Endothelial cell (in vitro differentiated cells): ENCODE measurements around the gene IMPACT. TPM values are rescaled to one million over a fixed set of nuclear protein-coding genes. Genes with fewer than 3 reads are reported as not detected.

Experiments
- DNase-seq: peaks from one replicate; pipeline ENCODE4 v3.0.0; 2021; ENCODE audit warnings: low spot score
- H3K27ac Mint-ChIP-seq: one replicate; pipeline ENCODE4 v1.8.0; 2021; ENCODE audit warnings: mixed read lengths, inconsistent platforms; ENCODE audit not compliant: unreplicated experiment
- H3K27me3 Mint-ChIP-seq: one replicate; pipeline ENCODE4 v1.8.0; 2021; ENCODE audit warnings: mild to moderate bottlenecking, moderate library complexity, mixed read lengths, inconsistent platforms; ENCODE audit not compliant: unreplicated experiment
- H3K36me3 Mint-ChIP-seq: one replicate; pipeline ENCODE4 v1.8.0; 2021; ENCODE audit warnings: mild to moderate bottlenecking, low read depth, mixed read lengths, inconsistent platforms; ENCODE audit not compliant: unreplicated experiment
- H3K4me1 Mint-ChIP-seq: one replicate; pipeline ENCODE4 v1.8.0; 2021; ENCODE audit warnings: mild to moderate bottlenecking, mixed read lengths, inconsistent platforms; ENCODE audit not compliant: unreplicated experiment
- H3K4me3 Mint-ChIP-seq: one replicate; pipeline ENCODE4 v1.8.0; 2021; ENCODE audit warnings: mild to moderate bottlenecking, mixed read lengths, inconsistent platforms; ENCODE audit not compliant: unreplicated experiment
- H3K9me3 Mint-ChIP-seq: one replicate; pipeline ENCODE4 v1.8.0; 2021; ENCODE audit warnings: mixed read lengths, inconsistent platforms; ENCODE audit not compliant: unreplicated experiment
- CTCF ChIP-seq: fragments of 200-600 bp; sonication (generic); IDR thresholded peaks from one replicate; pipeline ENCODE4 v1.5.0; 2021; ENCODE audit warnings: antibody characterized with exemption; ENCODE audit not compliant: unreplicated experiment
- total RNA-seq: library from RNA; stranded (reverse); fragmentation: NEBNext Ultra II Directional; extraction: Animal tissue kit (Norgen Biotek cat#: 25700); gene quantifications from one replicate; pipeline ENCODE4 v1.2.1, GENCODE V29; 2021; ENCODE audit not compliant: unreplicated experiment

Gene IMPACT
- total RNA-seq, 1 donor from 2014 or later = 35.4 TPM

DNA sequence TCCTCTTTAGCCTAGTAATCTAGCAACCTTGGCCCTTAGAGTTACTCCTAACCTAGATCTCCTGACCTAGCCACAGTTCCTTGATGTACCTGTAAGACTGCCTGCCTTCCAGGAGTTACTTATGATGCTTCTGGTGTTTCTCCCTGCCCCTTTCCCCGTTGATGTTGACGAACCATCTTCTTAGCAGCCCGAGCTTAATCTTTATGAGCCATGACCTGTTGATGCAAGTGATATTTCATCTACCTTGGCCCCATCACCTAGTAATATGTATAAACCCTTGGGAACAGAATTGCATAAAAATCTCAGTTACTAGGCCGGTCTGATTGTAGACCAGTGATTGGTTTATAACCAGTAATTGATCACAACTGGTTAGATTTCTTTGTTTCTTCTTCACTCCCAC is 2.7 kb downstream of the IMPACT start:
- Mint-ChIP-seq H3K27ac (no peak overlapping the region), H3K27me3 (no peaks in the 10 kb centered on the region), H3K36me3 (peaks cover 6% of the 10 kb centered on the region), H3K9me3 (no peaks in the 10 kb centered on the region), H3K4me1 (peaks cover 14% of the 10 kb centered on the region), H3K4me3 (no peak overlapping the region)
- DNase-seq = no peak
- no peak for TF ChIP-seq CTCF

- Mint-ChIP-seq H3K4me1 (peaks cover 7% of the 10 kb centered on the region), H3K4me3 (no peak overlapping the region), H3K9me3 (no peaks in the 10 kb centered on the region), H3K36me3 (peaks cover 6% of the 10 kb centered on the region), H3K27ac (no peak overlapping the region), H3K27me3 (no peaks in the 10 kb centered on the region)
- no peak for TF ChIP-seq CTCF
- no peak for DNase-seq
Observed at GRCh38 chr18:24432618-24433017, 6.1 kb downstream of the IMPACT start.

DNA sequence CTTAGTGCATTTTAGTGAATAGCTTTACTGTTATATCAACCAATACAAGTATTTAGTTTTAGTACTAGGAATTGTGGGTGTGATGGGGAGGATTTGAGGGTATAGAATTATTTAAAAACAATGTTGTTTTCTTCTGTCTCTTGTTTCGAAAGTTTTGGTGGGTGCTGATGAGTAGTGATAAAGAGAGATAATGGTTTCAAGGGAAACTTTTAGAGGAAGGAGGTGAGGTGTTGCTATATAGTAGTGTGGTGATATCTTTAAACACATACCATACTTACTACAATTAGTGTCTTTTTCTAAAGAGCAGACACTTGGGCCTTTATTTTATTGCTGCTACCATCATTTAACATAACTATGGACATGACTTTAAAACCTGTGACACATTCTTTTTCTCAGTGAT is 10.5 kb downstream of the IMPACT start:
- Mint-ChIP-seq H3K4me3 (no peak overlapping the region), H3K9me3 (no peaks in the 10 kb centered on the region), H3K36me3 (peaks cover 13% of the 10 kb centered on the region), H3K27ac (no peak overlapping the region), H3K4me1 (no peaks in the 10 kb centered on the region), H3K27me3 (no peaks in the 10 kb centered on the region)
- no peak for DNase-seq
- TF ChIP-seq CTCF = no peak

DNA sequence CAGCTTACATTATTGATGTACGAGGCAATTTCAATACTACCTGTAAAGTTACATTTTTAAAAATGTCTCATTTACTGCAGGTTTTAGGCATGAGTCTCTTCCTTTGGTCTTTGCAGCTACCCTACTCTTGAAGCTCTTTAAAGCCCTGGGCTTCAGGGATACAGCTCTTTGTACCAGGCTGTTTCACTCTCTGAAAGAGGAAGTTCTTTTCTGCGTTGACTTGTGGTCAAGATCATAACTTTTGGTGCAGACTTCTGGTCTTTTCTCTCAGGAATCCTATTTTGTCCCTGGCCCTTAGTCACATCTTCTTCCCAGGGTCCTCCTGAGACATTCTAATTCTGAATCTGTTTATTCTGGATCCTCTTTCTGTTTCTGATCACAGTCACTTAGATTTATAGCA is 17.4 kb downstream of the IMPACT start:
- Mint-ChIP-seq H3K9me3 (no peaks in the 10 kb centered on the region), H3K27ac (no peak overlapping the region), H3K4me1 (no peaks in the 10 kb centered on the region), H3K4me3 (no peak overlapping the region), H3K36me3 (peaks cover 7% of the 10 kb centered on the region), H3K27me3 (no peaks in the 10 kb centered on the region)
- no peak for DNase-seq
- no peak for TF ChIP-seq CTCF

GRCh38 chr18:24446453-24446852 is 20.0 kb downstream of the IMPACT start:
- DNase-seq = no peak
- Mint-ChIP-seq H3K36me3 (peaks cover 9% of the 10 kb centered on the region), H3K27ac (no peak overlapping the region), H3K4me1 (no peaks in the 10 kb centered on the region), H3K27me3 (no peaks in the 10 kb centered on the region), H3K4me3 (no peak overlapping the region), H3K9me3 (no peaks in the 10 kb centered on the region)
- no peak for TF ChIP-seq CTCF
